Bone marrow (tissue), 2 donors: Measurements from ENCODE around the gene H1-8.
"Not testable (repeated sequence)": the region's sequence is repeated elsewhere in the genome, so short reads cannot be mapped to it uniquely, and the experiment has no call there.

ENCODE experiments used
- DNase-seq, 2 donors: peaks; one replicate each; lab custom pipeline; 2025; lab: John Stamatoyannopoulos, UW

Gene H1-8

GRCh38 chr3:129515108-129515820 lies 27.7 kb upstream of the H1-8 start:
- DNase-seq: not testable (repeated sequence)

- DNase-seq: not testable (repeated sequence)
Observed at GRCh38 chr3:129515821-129516432, 27.0 kb upstream of the H1-8 start.

- no peak for DNase-seq
Observed at GRCh38 chr3:129517516-129517915, 25.5 kb upstream of the H1-8 start.

GRCh38 chr3:129518038-129518561 lies 24.9 kb upstream of the H1-8 start:
- DNase-seq: no peak

- DNase-seq: no peak
Observed at GRCh38 chr3:129518581-129518980, 24.4 kb upstream of the H1-8 start.

- no peak for DNase-seq
Observed at GRCh38 chr3:129519449-129519848, 23.5 kb upstream of the H1-8 start.

GRCh38 chr3:129519896-129520715 lies 22.9 kb upstream of the H1-8 start:
- no peak for DNase-seq

- no peak for DNase-seq
Observed at GRCh38 chr3:129520960-129521359, 22.0 kb upstream of the H1-8 start.

GRCh38 chr3:129521611-129522010 lies 21.4 kb upstream of the H1-8 start:
- no peak for DNase-seq

- DNase-seq: no peak
Observed at GRCh38 chr3:129522953-129523352, 20.0 kb upstream of the H1-8 start.

GRCh38 chr3:129524081-129524480 lies 18.9 kb upstream of the H1-8 start:
- no peak for DNase-seq

- peak; percentile 37 to 38 for DNase-seq
Observed at GRCh38 chr3:129525341-129525968, 17.5 kb upstream of the H1-8 start.

- peak; percentile 34 to 81 for DNase-seq
Observed at GRCh38 chr3:129526121-129526900, 16.7 kb upstream of the H1-8 start.

GRCh38 chr3:129527262-129527661 lies 15.7 kb upstream of the H1-8 start:
- DNase-seq: no peak

- DNase-seq: no peak
Observed at GRCh38 chr3:129528589-129529100, 14.3 kb upstream of the H1-8 start, which contains the start of gene RHO. RHO (plus strand) TSS chr3:129528639; CDS start chr3:129528734, 95 bp downstream.

- DNase-seq: no peak
Observed at GRCh38 chr3:129529436-129530210, 13.4 kb upstream of the H1-8 start.

GRCh38 chr3:129530251-129530791 lies 12.7 kb upstream of the H1-8 start:
- DNase-seq: no peak

GRCh38 chr3:129530821-129531220 lies 12.2 kb upstream of the H1-8 start:
- DNase-seq: no peak

GRCh38 chr3:129531699-129532098 lies 11.3 kb upstream of the H1-8 start:
- no peak for DNase-seq

- DNase-seq: no peak
Observed at GRCh38 chr3:129532261-129532660, 10.7 kb upstream of the H1-8 start.
